GM12872 (cell line): ENCODE data around the gene CHN1.

ENCODE experiments used
- TF ChIP-seq, protein P1 (sequence below): IDR thresholded peaks from 3 replicates; pipeline ENCODE4 v1.5.1; 2011; ENCODE audit warnings: low read depth, mild to moderate bottlenecking, low read length, moderate library complexity; ENCODE audit not compliant: insufficient read depth

CHN1 gene

DNA sequence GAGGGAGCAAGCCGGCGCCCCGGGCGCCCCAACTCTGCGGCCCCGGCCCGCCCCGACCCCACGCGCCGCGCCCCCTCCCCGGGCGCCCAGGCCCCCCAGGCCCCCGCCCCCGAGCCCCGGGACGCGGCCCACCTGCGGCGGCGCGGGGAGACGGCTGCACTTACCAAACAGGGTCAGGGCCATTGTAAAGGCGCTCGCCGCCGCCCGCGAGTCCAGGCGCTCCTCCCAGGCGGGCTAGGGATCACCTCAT is 526 bp downstream of the CHN1 start:
- TF ChIP-seq, protein P1, sequence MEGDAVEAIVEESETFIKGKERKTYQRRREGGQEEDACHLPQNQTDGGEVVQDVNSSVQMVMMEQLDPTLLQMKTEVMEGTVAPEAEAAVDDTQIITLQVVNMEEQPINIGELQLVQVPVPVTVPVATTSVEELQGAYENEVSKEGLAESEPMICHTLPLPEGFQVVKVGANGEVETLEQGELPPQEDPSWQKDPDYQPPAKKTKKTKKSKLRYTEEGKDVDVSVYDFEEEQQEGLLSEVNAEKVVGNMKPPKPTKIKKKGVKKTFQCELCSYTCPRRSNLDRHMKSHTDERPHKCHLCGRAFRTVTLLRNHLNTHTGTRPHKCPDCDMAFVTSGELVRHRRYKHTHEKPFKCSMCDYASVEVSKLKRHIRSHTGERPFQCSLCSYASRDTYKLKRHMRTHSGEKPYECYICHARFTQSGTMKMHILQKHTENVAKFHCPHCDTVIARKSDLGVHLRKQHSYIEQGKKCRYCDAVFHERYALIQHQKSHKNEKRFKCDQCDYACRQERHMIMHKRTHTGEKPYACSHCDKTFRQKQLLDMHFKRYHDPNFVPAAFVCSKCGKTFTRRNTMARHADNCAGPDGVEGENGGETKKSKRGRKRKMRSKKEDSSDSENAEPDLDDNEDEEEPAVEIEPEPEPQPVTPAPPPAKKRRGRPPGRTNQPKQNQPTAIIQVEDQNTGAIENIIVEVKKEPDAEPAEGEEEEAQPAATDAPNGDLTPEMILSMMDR, result no peak

DNA sequence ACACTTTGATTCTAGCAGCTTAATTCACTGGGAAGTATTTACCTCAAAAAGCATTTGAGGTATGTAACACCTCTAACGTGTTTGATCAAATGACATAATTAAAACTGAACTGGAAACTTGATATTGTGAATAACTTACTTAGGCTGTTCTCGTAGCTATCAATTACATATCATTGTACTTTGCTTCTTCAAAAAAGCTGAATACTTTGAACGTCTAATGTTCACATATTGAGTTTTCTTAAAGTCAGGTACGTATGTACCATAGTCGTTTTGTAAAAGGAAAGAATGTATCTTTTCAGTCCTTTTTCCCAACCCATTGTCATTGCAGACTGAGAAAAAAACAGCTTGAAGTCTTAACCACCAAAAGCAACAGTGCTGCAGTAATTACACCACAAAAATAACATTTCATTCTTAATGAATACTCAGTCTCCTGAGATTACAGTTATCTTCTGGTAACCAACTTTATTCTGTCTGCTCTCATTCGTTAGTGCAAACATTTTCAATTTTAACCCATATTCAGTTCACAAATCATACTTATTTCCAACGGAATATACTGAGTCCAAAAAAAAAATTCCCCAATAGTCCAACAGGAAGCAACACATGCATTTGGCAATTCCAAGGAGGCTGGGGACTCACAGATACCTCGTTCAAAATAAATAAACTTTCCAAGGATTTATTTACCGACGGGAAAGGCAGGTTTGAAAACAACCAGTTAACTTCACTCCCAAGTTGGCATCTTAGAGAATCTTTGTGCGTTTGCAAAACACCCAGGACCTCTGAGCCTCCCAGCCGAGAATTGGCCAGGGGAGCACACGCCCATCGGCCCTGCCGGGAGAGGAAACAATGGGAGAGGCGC is 1.1 kb downstream of the CHN1 start:
- TF ChIP-seq, protein P1, result no peak

DNA sequence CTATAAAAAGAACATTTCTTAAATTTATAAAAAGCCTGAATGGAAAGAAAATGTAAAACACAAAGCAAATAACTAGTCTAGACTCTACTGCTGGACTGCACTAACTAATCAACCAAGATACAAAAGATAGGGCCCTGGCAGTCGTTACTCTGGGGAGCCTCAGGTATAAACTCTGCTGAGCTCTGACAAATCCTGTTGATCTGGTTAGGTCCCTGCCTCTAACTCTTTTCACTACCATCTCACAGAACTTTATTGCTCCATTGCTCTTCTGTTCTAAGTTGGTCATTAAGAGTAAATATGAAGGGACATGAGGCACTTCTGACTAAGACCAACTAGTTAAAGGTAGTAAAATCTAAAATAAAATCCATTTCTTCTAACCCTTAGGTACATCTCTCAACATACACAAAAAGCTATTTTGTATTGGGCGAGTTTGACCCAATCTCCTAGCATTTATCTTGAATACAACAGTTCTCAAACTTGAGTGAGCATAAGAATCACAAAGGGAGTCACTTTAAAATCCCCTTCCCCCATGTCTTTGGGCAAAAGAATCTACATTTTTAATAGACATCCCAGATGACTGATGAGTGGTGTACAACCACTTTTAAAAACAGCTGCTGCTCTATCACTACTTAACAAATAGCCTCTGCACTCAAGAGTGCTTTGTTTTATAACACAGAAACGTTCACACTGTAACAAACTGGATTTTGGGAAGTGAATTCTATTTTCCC is 2.5 kb downstream of the CHN1 start:
- TF ChIP-seq, protein P1, result no peak

DNA sequence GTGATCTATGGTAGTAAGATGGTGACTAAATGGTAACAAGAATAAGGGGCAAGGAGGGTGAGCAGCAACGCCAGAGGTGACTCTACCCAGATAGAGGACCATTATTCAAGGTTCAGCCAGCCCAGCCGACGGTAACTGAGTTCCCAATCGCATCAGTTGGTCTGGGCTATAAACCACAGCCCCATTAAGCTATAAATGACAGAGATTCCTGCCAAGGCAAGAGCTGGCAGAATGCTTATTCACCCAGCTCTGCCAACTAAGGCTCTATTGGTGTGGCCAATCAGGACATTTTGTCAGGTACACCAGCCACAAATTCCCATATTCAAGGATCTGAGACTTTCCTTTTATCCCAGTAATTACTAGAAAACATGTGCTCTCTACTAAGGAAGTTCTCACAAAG is 3.6 kb downstream of the CHN1 start:
- TF ChIP-seq, protein P1, result no peak

DNA sequence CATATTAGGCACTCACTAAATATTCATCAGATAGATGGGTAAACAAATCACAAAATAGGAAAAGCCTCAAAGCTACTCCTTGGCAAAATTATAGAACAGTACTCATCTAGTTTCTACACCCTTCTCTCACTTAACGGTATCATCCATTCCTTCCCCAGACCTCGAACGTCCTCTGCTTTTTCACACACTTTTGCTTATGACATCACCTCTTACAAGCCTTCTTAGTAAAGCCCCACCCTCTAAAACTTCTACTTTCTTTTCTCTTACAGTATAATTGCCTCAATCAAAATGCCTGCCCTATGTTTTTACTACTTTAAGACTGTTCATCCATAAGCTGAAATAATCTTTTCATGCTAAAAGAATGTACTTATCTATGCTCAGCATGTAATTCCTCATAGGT is 8.1 kb downstream of the CHN1 start:
- TF ChIP-seq, protein P1, result no peak

DNA sequence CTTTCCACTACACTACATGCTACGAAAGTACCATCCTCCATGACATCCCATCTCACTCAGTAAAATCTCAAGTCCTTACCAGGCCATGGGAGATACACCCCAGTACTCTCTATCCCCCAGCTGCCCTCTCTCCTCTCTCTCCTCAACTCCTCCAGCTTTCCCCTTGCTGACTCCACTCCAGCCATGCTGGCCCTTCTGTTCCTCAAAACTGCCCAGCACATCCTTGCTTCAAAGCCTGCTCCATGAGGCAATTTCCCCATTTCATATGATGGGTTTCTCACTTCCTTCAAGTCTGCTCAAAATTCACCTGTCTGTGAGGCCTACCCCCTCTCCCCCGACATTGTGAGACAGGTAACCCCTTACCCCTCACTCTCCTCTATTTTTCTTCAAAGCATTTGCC is 8.6 kb downstream of the CHN1 start:
- TF ChIP-seq, protein P1, result no peak

DNA sequence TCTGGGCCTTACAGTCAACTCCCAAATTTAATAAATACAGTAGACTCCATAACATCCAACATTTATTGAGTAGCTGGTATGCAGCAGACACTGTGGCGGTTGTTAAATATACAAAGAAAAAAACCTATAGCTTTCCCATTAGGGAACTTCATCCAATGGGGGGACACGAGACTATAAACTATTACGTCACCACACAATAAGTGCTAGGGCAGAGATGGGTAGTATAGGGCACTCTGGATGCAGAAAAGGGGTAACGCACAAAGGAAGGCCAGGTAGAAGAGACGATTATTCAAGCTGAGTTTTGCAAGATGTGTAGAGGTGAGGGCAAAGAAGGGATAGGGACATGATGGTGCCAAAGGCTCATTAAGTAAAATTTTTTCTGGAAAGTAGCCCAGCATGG is 10.8 kb downstream of the CHN1 start:
- TF ChIP-seq, protein P1, result no peak
